CD4-positive, alpha-beta T cell (primary cell): ENCODE measurements around the gene RELT. TPM values are rescaled to one million over a fixed set of nuclear protein-coding genes. Genes with fewer than 3 reads are reported as not detected.
A peak's percentile ranks its signal among the peaks of the same experiment; 100 is the strongest.

Experiments
- ATAC-seq: fragments of 200-7000 bp; cut with Tn5 transposase; one replicate; pipeline ENCODE4 v1.10.0; 2022; ENCODE audit warnings: mild to moderate bottlenecking; ENCODE audit not compliant: poor library complexity
- CTCF ChIA-PET: fragments of 350-600 bp; sonication (Branson Sonifier 250); formaldehyde crosslinking; loops from one replicate; lab custom pipeline; 2021; ENCODE audit warnings: antibody characterized with exemption, inconsistent platforms; lab: Charles Lee
- POLR2A ChIA-PET: fragments of 350-600 bp; sonication (Branson Sonifier 250); formaldehyde crosslinking; loops from one replicate; lab custom pipeline; 2021; ENCODE audit warnings: antibody characterized with exemption, inconsistent platforms; lab: Charles Lee
- DNase-seq, 14 experiments: peaks; one replicate each; pipeline ENCODE4 v3.0.0-alpha.2; 2013 to 2020; ENCODE audit warnings: mixed read lengths in 2 of 14
- H3K27ac ChIP-seq, 2 donors: one replicate each; pipeline versions ENCODE4 v1.5.1 to v1.7.0; 2013; ENCODE audit warnings: low read length in 2 of 2, low read depth in 1 of 2, mild to moderate bottlenecking in 1 of 2
- H3K27me3 ChIP-seq, 2 experiments: 1 replicate in 1 of 2; 2 replicates in 1 of 2; pipeline versions ENCODE4 v1.6.1 to v1.7.0; 2013; ENCODE audit warnings: low read length in 2 of 2, control low read depth in 1 of 2, mild to moderate bottlenecking in 1 of 2, moderate library complexity in 1 of 2; ENCODE audit not compliant: insufficient read depth in 2 of 2, control insufficient read depth in 1 of 2
- H3K36me3 ChIP-seq: one replicate; pipeline ENCODE4 v1.6.1; 2013; ENCODE audit warnings: low read length, control low read depth; ENCODE audit not compliant: insufficient read depth
- H3K4me1 ChIP-seq: one replicate; pipeline ENCODE4 v1.6.1; 2013; ENCODE audit warnings: low read length, control low read depth; ENCODE audit not compliant: insufficient read depth
- H3K4me3 ChIP-seq: one replicate; pipeline ENCODE4 v1.5.1; 2013; ENCODE audit warnings: mild to moderate bottlenecking, low read length, moderate library complexity
- H3K9me3 ChIP-seq, 2 experiments: 1 replicate in 1 of 2; 2 replicates in 1 of 2; pipeline versions ENCODE4 v1.6.1 to v1.7.0; 2013; ENCODE audit warnings: low read length in 2 of 2, mild to moderate bottlenecking in 2 of 2, control low read depth in 1 of 2, moderate library complexity in 1 of 2; ENCODE audit not compliant: control insufficient read depth in 1 of 2, insufficient read depth in 1 of 2
- H3K27ac Mint-ChIP-seq: one replicate; pipeline ENCODE4 v1.8.0; 2020; ENCODE audit warnings: mixed read lengths
- H3K27me3 Mint-ChIP-seq: one replicate; pipeline ENCODE4 v1.8.0; 2021; ENCODE audit warnings: mixed read lengths
- H3K36me3 Mint-ChIP-seq: one replicate; pipeline ENCODE4 v1.8.0; 2021; ENCODE audit warnings: low read depth, mixed read lengths
- H3K4me1 Mint-ChIP-seq: one replicate; pipeline ENCODE4 v1.8.0; 2021; ENCODE audit warnings: low read depth, mixed read lengths
- H3K4me3 Mint-ChIP-seq: one replicate; pipeline ENCODE4 v1.8.0; 2020; ENCODE audit warnings: mild to moderate bottlenecking, mixed read lengths
- H3K9me3 Mint-ChIP-seq: one replicate; pipeline ENCODE4 v1.8.0; 2020; ENCODE audit warnings: mixed read lengths
- intact Hi-C, 2 experiments: fragments of 100-400 bp; cut with DNase I in 1 of 2; cut with micrococcal nuclease in 1 of 2; formaldehyde crosslinking; loops; one replicate each; pipeline versions ENCODE4 v1.15.1 to v1.9.0; 2023 to 2025; cut with DNase I, micrococcal nuclease
- total RNA-seq, 174 experiments: library from RNA in 2 of 174; stranded (reverse) in 2 of 174; gene quantifications; one replicate each; pipeline ENCODE4 v1.2.3 and lab custom pipeline; 2021 to 2026
- TF ChIP-seq, protein P1 (sequence below): fragments of 200-600 bp; IDR thresholded peaks from one replicate; pipeline ENCODE4 v1.8.0; 2022; ENCODE audit warnings: antibody characterized with exemption, mild to moderate bottlenecking

RELT gene
- total RNA-seq, 2 experiments from 2014 or later: 107 to 114 TPM

DNA sequence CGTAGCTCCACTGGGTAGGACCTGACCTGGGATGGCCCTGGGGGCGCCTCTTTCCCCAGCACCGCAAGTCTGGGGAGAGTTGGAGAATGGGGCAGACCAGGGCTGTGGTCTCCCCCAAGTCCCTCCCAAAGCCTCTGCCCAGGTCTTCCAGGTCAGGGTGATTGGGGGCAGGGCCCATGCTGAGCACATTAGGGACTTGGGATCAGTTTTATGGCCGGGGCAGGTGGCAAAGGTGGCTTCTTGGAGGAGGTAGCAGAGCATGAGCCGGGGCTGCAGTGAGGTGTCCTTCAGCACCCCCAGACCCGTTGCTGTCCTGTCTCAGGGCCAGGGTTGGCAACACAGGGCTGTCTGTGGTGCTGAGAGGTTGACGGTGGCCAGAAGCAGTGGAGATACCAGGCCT is 6.0 kb downstream of the RELT start:
- H3K36me3 Mint-ChIP-seq: peaks cover under 1% of the 10 kb centered on the region
- H3K27ac Mint-ChIP-seq: peak overlapping the region; percentile 27
- Histone ChIP-seq H3K9me3 (no peaks in the 10 kb centered on the region), H3K27me3 (no peaks in the 10 kb centered on the region), H3K36me3 (no peaks in the 10 kb centered on the region), H3K4me1 (peaks cover 99% of the 10 kb centered on the region), H3K4me3 (no peak overlapping the region), H3K27ac (no peak overlapping the region)
- ChIA-PET POLR2A (no interaction called here), CTCF (no interaction called here)
- H3K9me3 Mint-ChIP-seq: no peaks in the 10 kb centered on the region
- ATAC-seq (no peak), DNase-seq (no peak)
- no peak overlapping the region for H3K4me3 Mint-ChIP-seq
- peaks cover 77% of the 10 kb centered on the region for H3K4me1 Mint-ChIP-seq
- intact Hi-C loops: no loop called here
- H3K27me3 Mint-ChIP-seq: no peaks in the 10 kb centered on the region
- TF ChIP-seq, protein P1, sequence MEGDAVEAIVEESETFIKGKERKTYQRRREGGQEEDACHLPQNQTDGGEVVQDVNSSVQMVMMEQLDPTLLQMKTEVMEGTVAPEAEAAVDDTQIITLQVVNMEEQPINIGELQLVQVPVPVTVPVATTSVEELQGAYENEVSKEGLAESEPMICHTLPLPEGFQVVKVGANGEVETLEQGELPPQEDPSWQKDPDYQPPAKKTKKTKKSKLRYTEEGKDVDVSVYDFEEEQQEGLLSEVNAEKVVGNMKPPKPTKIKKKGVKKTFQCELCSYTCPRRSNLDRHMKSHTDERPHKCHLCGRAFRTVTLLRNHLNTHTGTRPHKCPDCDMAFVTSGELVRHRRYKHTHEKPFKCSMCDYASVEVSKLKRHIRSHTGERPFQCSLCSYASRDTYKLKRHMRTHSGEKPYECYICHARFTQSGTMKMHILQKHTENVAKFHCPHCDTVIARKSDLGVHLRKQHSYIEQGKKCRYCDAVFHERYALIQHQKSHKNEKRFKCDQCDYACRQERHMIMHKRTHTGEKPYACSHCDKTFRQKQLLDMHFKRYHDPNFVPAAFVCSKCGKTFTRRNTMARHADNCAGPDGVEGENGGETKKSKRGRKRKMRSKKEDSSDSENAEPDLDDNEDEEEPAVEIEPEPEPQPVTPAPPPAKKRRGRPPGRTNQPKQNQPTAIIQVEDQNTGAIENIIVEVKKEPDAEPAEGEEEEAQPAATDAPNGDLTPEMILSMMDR: no peak

DNA sequence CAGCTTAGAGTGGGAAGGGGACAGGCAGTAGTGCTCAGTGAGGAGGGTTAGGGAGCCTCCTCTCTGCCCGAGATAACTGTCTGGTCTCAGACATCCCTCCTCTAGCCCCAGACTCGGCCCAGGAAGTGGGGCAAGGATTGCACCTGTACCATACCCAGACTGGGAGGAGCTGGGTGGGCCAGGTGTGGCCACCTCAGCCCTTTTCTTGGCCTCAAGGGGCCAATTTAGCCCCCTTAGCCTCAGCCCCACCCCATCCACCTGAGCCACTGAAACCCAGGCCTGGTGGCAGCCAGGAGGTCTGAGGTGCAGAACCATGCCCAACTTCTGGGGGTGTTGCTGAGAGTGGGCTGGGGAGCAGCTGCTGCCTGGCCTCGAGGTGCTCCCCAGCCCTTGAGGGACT is 6.5 kb downstream of the RELT start:
- H3K4me3 Mint-ChIP-seq: no peak overlapping the region
- no peaks in the 10 kb centered on the region for H3K9me3 Mint-ChIP-seq
- peaks cover 80% of the 10 kb centered on the region for H3K4me1 Mint-ChIP-seq
- POLR2A ChIA-PET: no interaction called here
- Histone ChIP-seq H3K9me3 (no peaks in the 10 kb centered on the region), H3K27me3 (no peaks in the 10 kb centered on the region), H3K36me3 (no peaks in the 10 kb centered on the region), H3K4me1 (peaks cover 99% of the 10 kb centered on the region), H3K27ac (no peak overlapping the region), H3K4me3 (no peak overlapping the region)
- peak overlapping the region; percentile 37 for H3K27ac Mint-ChIP-seq
- H3K27me3 Mint-ChIP-seq: no peaks in the 10 kb centered on the region
- DNase-seq (no peak), ATAC-seq (no peak)
- intact Hi-C loops: no loop called here
- TF ChIP-seq, protein P1: no peak
- H3K36me3 Mint-ChIP-seq: no peaks in the 10 kb centered on the region
- CTCF ChIA-PET: no interaction called here

DNA sequence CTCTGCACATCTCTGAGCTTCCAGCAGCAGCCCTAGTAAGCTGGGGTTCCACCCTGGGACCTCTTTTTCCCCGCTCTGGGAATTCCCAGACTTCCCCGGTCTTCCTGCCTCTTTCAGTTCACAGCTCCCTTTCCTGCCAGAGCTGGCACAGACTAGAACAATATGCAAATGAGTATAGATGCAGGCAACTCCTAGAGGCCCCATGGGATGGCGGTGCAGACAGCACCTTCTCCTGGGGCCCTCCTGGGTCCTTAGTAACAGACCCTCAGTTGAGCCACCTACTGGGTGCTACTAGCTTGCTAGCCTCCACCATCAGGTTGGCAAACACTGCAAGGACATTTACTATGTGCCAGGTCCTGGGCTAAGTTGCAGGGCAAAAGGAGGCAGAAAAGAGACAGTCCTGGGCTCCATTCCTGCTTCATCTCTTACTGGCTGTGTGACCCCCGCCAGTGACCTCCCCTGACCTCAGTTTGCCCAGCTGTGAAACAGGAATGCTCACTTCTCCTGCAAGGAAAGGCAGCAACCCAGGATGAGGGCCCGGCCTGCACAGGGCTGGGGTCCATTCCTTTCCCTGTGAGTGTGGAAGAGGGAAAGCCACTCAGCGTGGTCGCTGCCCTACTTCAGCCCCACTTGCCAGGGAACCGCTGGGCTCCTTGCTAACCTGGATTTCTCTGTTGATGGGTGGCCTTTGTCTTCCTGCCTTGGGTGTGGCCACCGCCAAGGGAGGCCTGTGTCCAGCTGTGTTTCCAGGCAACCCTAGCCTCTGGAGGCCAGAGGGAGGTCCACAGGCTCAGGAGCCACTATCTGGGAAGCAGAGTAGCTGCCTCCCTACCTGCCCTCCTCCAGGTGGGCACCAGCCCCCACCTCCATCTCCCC is 7.3 kb downstream of the RELT start:
- Histone ChIP-seq H3K36me3 (no peaks in the 10 kb centered on the region), H3K27me3 (no peaks in the 10 kb centered on the region), H3K4me3 (no peak overlapping the region), H3K9me3 (no peaks in the 10 kb centered on the region), H3K4me1 (peaks cover 99% of the 10 kb centered on the region), H3K27ac (no peak overlapping the region)
- intact Hi-C loops: no loop called here
- Mint-ChIP-seq H3K4me1 (peaks cover 79% of the 10 kb centered on the region), H3K4me3 (no peak overlapping the region), H3K27ac (peak overlapping the region; percentile 80), H3K27me3 (no peaks in the 10 kb centered on the region), H3K36me3 (no peaks in the 10 kb centered on the region), H3K9me3 (no peaks in the 10 kb centered on the region)
- ATAC-seq (no peak), DNase-seq (no peak)
- ChIA-PET CTCF (no interaction called here), POLR2A (no interaction called here)
- TF ChIP-seq, protein P1: no peak
